HepG2 (cell line): ENCODE measurements around the gene EYA4. TPM values are rescaled to one million over a fixed set of nuclear protein-coding genes. Genes with fewer than 3 reads are reported as not detected.

Experiments used
- ATAC-seq: fragments of 200-7000 bp; cut with Tn5 transposase; 3 replicates; pipeline ENCODE4 v1.9.1; 2020; ENCODE audit warnings: mild to moderate bottlenecking, moderate library complexity
- BruUV-seq: library from RNA; stranded (reverse); fragments of 400-500 nt; replicated peaks from 2 replicates; lab custom pipeline; 2021; lab: Mats Ljungman, UMichigan
- CTCF ChIA-PET: fragments of 300-600 bp; formaldehyde crosslinking; extraction: SDS; loops from one replicate; lab custom pipeline; 2021; ENCODE audit warnings: low total read pairs, inconsistent platforms, low intra/inter-chr PET ratio; lab: Yijun Ruan, JAX
- POLR2A ChIA-PET: fragments of 350-600 bp; sonication (Branson Sonifier 250); formaldehyde crosslinking; loops from one replicate; lab custom pipeline; 2020; ENCODE audit warnings: antibody characterized with exemption, inconsistent platforms; lab: Yijun Ruan, JAX
- DNase-seq: peaks from one replicate; pipeline ENCODE4 v3.0.0-alpha.2; 2015; ENCODE audit warnings: low spot score
- FAIRE-seq: peaks from 3 replicates; lab custom pipeline; 2011; peaks lifted over from hg19 to GRCh38; lab: Jason Lieb, UNC
- H2AFZ ChIP-seq: one replicate; pipeline ENCODE4 v1.6.1; 2011; ENCODE audit warnings: low read length, inconsistent platforms
- H3K27ac ChIP-seq: fragments of 300-600 bp; 3 replicates; pipeline ENCODE4 v1.8.0; 2011; ENCODE audit warnings: mixed run types, mild to moderate bottlenecking, mixed read lengths, low read length, inconsistent platforms; ENCODE audit not compliant: insufficient read depth; ENCODE audit errors: extremely low read length
- H3K27me3 ChIP-seq, 2 experiments: fragments of 200-600 bp in 1 of 2; 2 replicates in 1 of 2; 3 replicates in 1 of 2; pipeline versions ENCODE4 v1.6.0 to v1.8.0; 2011; ENCODE audit warnings: low read length in 2 of 2, mild to moderate bottlenecking in 2 of 2, moderate library complexity in 2 of 2, inconsistent platforms in 1 of 2; ENCODE audit not compliant: insufficient read depth in 2 of 2, control insufficient read depth in 1 of 2
- H3K36me3 ChIP-seq, 2 experiments: fragments of 200-600 bp in 1 of 2; replicated peaks in 1 of 2; 2 replicates in 1 of 2; 3 replicates in 1 of 2; pipeline versions ENCODE4 v1.5.1 to v1.8.0; 2011; ENCODE audit warnings: low read length in 2 of 2, inconsistent platforms in 1 of 2; ENCODE audit not compliant: insufficient read depth in 2 of 2, control insufficient read depth in 1 of 2
- H3K4me1 ChIP-seq: 2 replicates; pipeline ENCODE4 v1.5.1; 2012; ENCODE audit warnings: low read length, inconsistent platforms; ENCODE audit not compliant: insufficient read depth
- H3K4me2 ChIP-seq: 2 replicates; pipeline ENCODE4 v1.6.0; 2011; ENCODE audit warnings: low read depth, low read length, inconsistent platforms
- H3K4me3 ChIP-seq, 3 experiments: fragments of 200-600 bp in 1 of 3; sonication (generic), shearing (Covaris generic) in 1 of 3; replicated peaks in 1 of 3; 2 replicates each; pipeline ENCODE4 v1.5.1; 2011 to 2016; ENCODE audit warnings: low read length in 3 of 3, inconsistent platforms in 2 of 3, low read depth in 2 of 3, mild to moderate bottlenecking in 2 of 3, control low read depth in 1 of 3, mixed read lengths in 1 of 3; ENCODE audit not compliant: insufficient read depth in 1 of 3
- H3K79me2 ChIP-seq: one replicate; pipeline ENCODE4 v1.6.1; 2011; ENCODE audit warnings: low read length, inconsistent platforms; ENCODE audit not compliant: insufficient read depth
- H3K9ac ChIP-seq: 2 replicates; pipeline ENCODE4 v1.6.0; 2011; ENCODE audit warnings: mild to moderate bottlenecking, low read depth, low read length, inconsistent platforms; ENCODE audit not compliant: insufficient read depth
- H3K9me3 ChIP-seq: 2 replicates; pipeline ENCODE4 v1.5.1; 2012; ENCODE audit warnings: mild to moderate bottlenecking, low read length
- H4K20me1 ChIP-seq: 2 replicates; pipeline ENCODE4 v1.6.0; 2011; ENCODE audit warnings: inconsistent platforms, mild to moderate bottlenecking, low read length, moderate library complexity; ENCODE audit not compliant: insufficient read depth
- AFF4 ChIP-seq: sonication (generic); formaldehyde crosslinking; IDR thresholded peaks from 2 replicates; pipeline ENCODE4 v1.4.0; 2020; ENCODE audit warnings: missing genetic modification reagents
- CBFB ChIP-seq: sonication (generic); formaldehyde crosslinking; IDR thresholded peaks from 2 replicates; pipeline ENCODE4 v1.4.0; 2020; ENCODE audit warnings: missing genetic modification reagents
- DNMT3B ChIP-seq: conservative IDR thresholded peaks from 2 replicates; pipeline ENCODE4 v1.6.1; 2016; ENCODE audit warnings: missing biosample characterization, control low read depth
- SMAD9 ChIP-seq: sonication (generic); formaldehyde crosslinking; IDR thresholded peaks from 2 replicates; pipeline ENCODE4 v1.5.1; 2020; ENCODE audit warnings: mild to moderate bottlenecking, missing genetic modification reagents
- SNAI1 ChIP-seq: sonication (generic); formaldehyde crosslinking; IDR thresholded peaks from 2 replicates; pipeline ENCODE4 v1.5.0; 2020; ENCODE audit warnings: mild to moderate bottlenecking, missing genetic modification reagents, borderline replicate concordance
- ZBTB39 ChIP-seq: sonication (generic); formaldehyde crosslinking; IDR thresholded peaks from 2 replicates; pipeline ENCODE4 v1.5.0; 2020; ENCODE audit warnings: missing genetic modification reagents
- ZIK1 ChIP-seq: sonication (generic); formaldehyde crosslinking; IDR thresholded peaks from 2 replicates; pipeline ENCODE4 v1.5.0; 2020; ENCODE audit warnings: mild to moderate bottlenecking, low read depth, missing genetic modification reagents, borderline replicate concordance
- ZNF335 ChIP-seq: sonication (generic); formaldehyde crosslinking; IDR thresholded peaks from 2 replicates; pipeline ENCODE4 v1.4.0; 2020; ENCODE audit warnings: missing genetic modification reagents
- ZNF607 ChIP-seq: sonication (generic); formaldehyde crosslinking; IDR thresholded peaks from 2 replicates; pipeline ENCODE4 v1.5.1; 2020; ENCODE audit warnings: missing genetic modification reagents, mild to moderate bottlenecking, borderline replicate concordance
- ZSCAN31 ChIP-seq: sonication (generic); formaldehyde crosslinking; IDR thresholded peaks from 2 replicates; pipeline ENCODE4 v1.5.0; 2020; ENCODE audit warnings: low read depth, mild to moderate bottlenecking, missing genetic modification reagents
- WGBS: methylation state at CpG from one replicate; pipeline ENCODE4 v1.1.6; 2017; ENCODE audit warnings: low lambda C conversion rate; 5-methylcytosine and 5-hydroxymethylcytosine counted together
- in situ Hi-C: cut with HindIII; loops from 2 replicates; pipeline ENCODE4 v1.10.0; 2017; ENCODE audit warnings: low pct_unique_long_range_greater_than_20kb; ENCODE audit not compliant: extremely low pct_ligation_motif_present
- intact Hi-C: fragments of 100-400 bp; cut with micrococcal nuclease; formaldehyde crosslinking; loops from one replicate; pipeline ENCODE4 v1.10.0; 2022; ENCODE audit not compliant: unreplicated experiment
- polyA plus RNA-seq, 8 experiments: library from polyadenylated mRNA; depleted of rRNA in 3 of 8; stranded (reverse) in 7 of 8; unstranded in 1 of 8; fragments of >200 nt; fragmentation: Illumina TruSeq in 4 of 8; extraction: Trizol in 4 of 8; gene quantifications; 2 replicates each; pipeline versions ENCODE4 v1.2.1 to v1.2.3, GENCODE V29; 2011 to 2016; ENCODE audit warnings: low read depth in 4 of 8, missing spikeins in 1 of 8, mixed read lengths in 1 of 8; ENCODE audit not compliant: insufficient read depth in 1 of 8
- total RNA-seq, 5 experiments: library from RNA; depleted of rRNA; stranded (reverse); fragments of >200 nt; fragmentation: Illumina TruSeq; extraction: Trizol; gene quantifications; 2 replicates each; pipeline ENCODE4 v1.2.3, GENCODE V29; 2016; ENCODE audit warnings: low read depth in 1 of 5

EYA4 gene
- total and polyA plus RNA-seq, 2 of the 13 experiments (the other 11 are each of a cell fraction or from before 2014, with no cell fraction given): not detected

GRCh38 chr6:133478673-133479072 lies 237.5 kb downstream of the EYA4 start:
- H3K79me2 ChIP-seq: no peaks in the 10 kb centered on the region
- no peak for TF ChIP-seq AFF4 (CRISPR knock-in tag)
- no peak for TF ChIP-seq ZSCAN31 (CRISPR knock-in tag)
- no peak for TF ChIP-seq SMAD9 (CRISPR knock-in tag)
- no peak for TF ChIP-seq ZNF335 (CRISPR knock-in tag)
- no peak for TF ChIP-seq ZNF607 (CRISPR knock-in tag)
- TF ChIP-seq DNMT3B (CRISPR knock-in tag): no peak
- TF ChIP-seq SNAI1 (CRISPR knock-in tag): no peak
- no peak for TF ChIP-seq ZBTB39
- no peak for TF ChIP-seq CBFB (CRISPR knock-in tag)
- no peak for TF ChIP-seq ZIK1 (CRISPR knock-in tag)
- TF ChIP-seq, all 625 proteins: peak for 0
- H3K4me3 ChIP-seq: no peak overlapping the region
- no peak overlapping the region for H3K9ac ChIP-seq
- H3K27ac ChIP-seq: no peak overlapping the region
- CTCF ChIA-PET: no interaction called here
- DNase-seq (no peak), FAIRE-seq (no peak), ATAC-seq (no peak)
- H4K20me1 ChIP-seq: no peaks in the 10 kb centered on the region
- intact Hi-C loops (no loop called here), in situ Hi-C loops (no loop called here)
- H3K27me3 ChIP-seq: no peaks in the 10 kb centered on the region
- POLR2A ChIA-PET: no interaction called here
- no peaks in the 10 kb centered on the region for H3K36me3 ChIP-seq
- no peak overlapping the region for H2AFZ ChIP-seq
- 6% methylated on average over 2 of the region's 2 CpGs for WGBS
- H3K9me3 ChIP-seq: no peaks in the 10 kb centered on the region
- H3K4me2 ChIP-seq: no peak overlapping the region
- BruUV-seq: no TSS peak
- no peaks in the 10 kb centered on the region for H3K4me1 ChIP-seq
